H9 (cell line): Measurements from ENCODE around the gene CYTIP. TPM values are rescaled to one million over a fixed set of nuclear protein-coding genes. Genes with fewer than 3 reads are reported as not detected.

Experiments
- DNase-seq: peaks from one replicate; pipeline ENCODE4 v3.0.0-alpha.2; 2017
- H2AFZ ChIP-seq: one replicate; pipeline ENCODE4 v1.6.1; 2013; ENCODE audit warnings: mild to moderate bottlenecking, low read length, control low read depth, moderate library complexity
- H2AK5ac ChIP-seq: 2 replicates; pipeline ENCODE4 v1.6.1; 2013; ENCODE audit warnings: low read length, control low read depth, mixed read lengths; ENCODE audit not compliant: insufficient read length
- H2BK120ac ChIP-seq: one replicate; pipeline ENCODE4 v1.6.1; 2013; ENCODE audit warnings: low read depth, mild to moderate bottlenecking, low read length, control low read depth, inconsistent platforms; ENCODE audit not compliant: poor library complexity, severe bottlenecking
- H2BK12ac ChIP-seq: 2 replicates; pipeline ENCODE4 v1.6.1; 2013; ENCODE audit warnings: low read length, control low read depth, mixed read lengths, low read depth; ENCODE audit not compliant: insufficient read length
- H2BK15ac ChIP-seq: 2 replicates; pipeline ENCODE4 v1.6.1; 2013; ENCODE audit warnings: low read depth, low read length, control low read depth
- H2BK20ac ChIP-seq: one replicate; pipeline ENCODE4 v1.6.1; 2013; ENCODE audit warnings: low read depth, mild to moderate bottlenecking, low read length, control low read depth, inconsistent platforms; ENCODE audit not compliant: poor library complexity, severe bottlenecking
- H2BK5ac ChIP-seq: 2 replicates; pipeline ENCODE4 v1.6.1; 2013; ENCODE audit warnings: low read length, control low read depth, mixed read lengths; ENCODE audit not compliant: insufficient read length
- H3K14ac ChIP-seq: 2 replicates; pipeline ENCODE4 v1.6.1; 2013; ENCODE audit warnings: low read length, control low read depth; ENCODE audit not compliant: insufficient read depth
- H3K18ac ChIP-seq: 2 replicates; pipeline ENCODE4 v1.6.1; 2013; ENCODE audit warnings: low read depth, mild to moderate bottlenecking, mixed read lengths, low read length, control low read depth; ENCODE audit not compliant: insufficient read length
- H3K23ac ChIP-seq: 2 replicates; pipeline ENCODE4 v1.6.1; 2013; ENCODE audit warnings: low read length, control low read depth, mixed read lengths, low read depth; ENCODE audit not compliant: insufficient read length
- H3K23me2 ChIP-seq: 2 replicates; pipeline ENCODE4 v1.6.1; 2013; ENCODE audit warnings: low read depth, mild to moderate bottlenecking, mixed read lengths, low read length, control low read depth; ENCODE audit not compliant: insufficient read length, poor library complexity, severe bottlenecking
- H3K27ac ChIP-seq: 2 replicates; pipeline ENCODE4 v1.5.1; 2013; ENCODE audit warnings: low read length, control low read depth, mixed read lengths, low read depth; ENCODE audit not compliant: insufficient read length
- H3K27me3 ChIP-seq: 2 replicates; pipeline ENCODE4 v1.6.1; 2013; ENCODE audit warnings: low read length, control low read depth, inconsistent platforms; ENCODE audit not compliant: insufficient read depth
- H3K4ac ChIP-seq: 2 replicates; pipeline ENCODE4 v1.6.1; 2013; ENCODE audit warnings: low read depth, mild to moderate bottlenecking, control low read depth, inconsistent platforms, low read length, moderate library complexity
- H3K4me1 ChIP-seq: 2 replicates; pipeline ENCODE4 v1.6.1; 2013; ENCODE audit warnings: low read length, control low read depth, inconsistent platforms; ENCODE audit not compliant: insufficient read depth
- H3K4me2 ChIP-seq: 2 replicates; pipeline ENCODE4 v1.6.1; 2013; ENCODE audit warnings: low read length, control low read depth, mixed read lengths; ENCODE audit not compliant: insufficient read length, insufficient read depth
- H3K56ac ChIP-seq: 2 replicates; pipeline ENCODE4 v1.6.1; 2013; ENCODE audit warnings: low read depth, mild to moderate bottlenecking, mixed read lengths, low read length, control low read depth; ENCODE audit not compliant: insufficient read length
- H3K79me1 ChIP-seq: 2 replicates; pipeline ENCODE4 v1.6.1; 2013; ENCODE audit warnings: low read depth, mild to moderate bottlenecking, moderate library complexity, low read length, control low read depth, inconsistent platforms; ENCODE audit not compliant: insufficient read depth, poor library complexity, severe bottlenecking
- H3K79me2 ChIP-seq: 2 replicates; pipeline ENCODE4 v1.6.1; 2013; ENCODE audit warnings: low read length, control low read depth, inconsistent platforms; ENCODE audit not compliant: insufficient read depth
- H3K9ac ChIP-seq: 2 replicates; pipeline ENCODE4 v1.6.1; 2013; ENCODE audit warnings: low read length, control low read depth, mixed read lengths; ENCODE audit not compliant: insufficient read length; ENCODE audit errors: extremely low read depth
- H3K9me3 ChIP-seq: one replicate; pipeline ENCODE4 v1.6.1; 2013; ENCODE audit warnings: low read depth, low read length, inconsistent platforms; ENCODE audit not compliant: control insufficient read depth
- H3T11ph ChIP-seq: one replicate; pipeline ENCODE4 v1.6.1; 2013; ENCODE audit warnings: mild to moderate bottlenecking, low read length, control low read depth, inconsistent platforms
- H4K20me1 ChIP-seq: one replicate; pipeline ENCODE4 v1.6.1; 2013; ENCODE audit not compliant: control insufficient read depth, insufficient read length, insufficient read depth
- H4K5ac ChIP-seq: 2 replicates; pipeline ENCODE4 v1.6.1; 2013; ENCODE audit warnings: low read depth, mild to moderate bottlenecking, mixed read lengths, low read length, control low read depth; ENCODE audit not compliant: insufficient read length
- H4K8ac ChIP-seq: replicated peaks from 2 replicates; pipeline ENCODE4 v1.6.1; 2013; ENCODE audit warnings: low read length, control low read depth, mixed read lengths, low read depth; ENCODE audit not compliant: insufficient read length
- H4K91ac ChIP-seq: 2 replicates; pipeline ENCODE4 v1.6.1; 2013; ENCODE audit warnings: low read depth, mild to moderate bottlenecking, moderate library complexity, mixed read lengths, low read length, control low read depth; ENCODE audit not compliant: insufficient read length
- H3K27ac Mint-ChIP-seq, 3 experiments: 2 replicates in 2 of 3; 3 replicates in 1 of 3; pipeline ENCODE4 v1.8.0; 2020 to 2021; ENCODE audit warnings: mixed read lengths in 3 of 3, mild to moderate bottlenecking in 1 of 3, moderate library complexity in 1 of 3
- H3K27me3 Mint-ChIP-seq: 2 replicates; pipeline ENCODE4 v1.8.0; 2021; ENCODE audit warnings: low read depth, mild to moderate bottlenecking, moderate library complexity, mixed read lengths
- H3K36me3 Mint-ChIP-seq, 3 experiments: 2 replicates in 2 of 3; 3 replicates in 1 of 3; pipeline ENCODE4 v1.8.0; 2020 to 2021; ENCODE audit warnings: low read depth in 3 of 3, mixed read lengths in 3 of 3; ENCODE audit not compliant: insufficient read depth in 1 of 3
- H3K4me1 Mint-ChIP-seq, 2 experiments: 2 replicates each; pipeline ENCODE4 v1.8.0; 2020; ENCODE audit warnings: mixed read lengths in 2 of 2
- H3K4me3 Mint-ChIP-seq, 2 experiments: 2 replicates in 1 of 2; 3 replicates in 1 of 2; pipeline ENCODE4 v1.8.0; 2020 to 2021; ENCODE audit warnings: mild to moderate bottlenecking in 2 of 2, mixed read lengths in 2 of 2, moderate library complexity in 1 of 2
- H3K9me3 Mint-ChIP-seq, 2 experiments: 2 replicates in 1 of 2; 3 replicates in 1 of 2; pipeline ENCODE4 v1.8.0; 2020; ENCODE audit warnings: mild to moderate bottlenecking in 2 of 2, mixed read lengths in 2 of 2, moderate library complexity in 1 of 2
- WGBS: extraction: QIAGEN DNeasy Blood & Tissue Kit; methylation state at CpG from one replicate; pipeline ENCODE4 v1.1.7; 2013; ENCODE audit warnings: missing lambda C conversion rate, low lambda C conversion rate, mixed read lengths; ENCODE audit not compliant: insufficient read length; ENCODE audit errors: extremely low coverage; 5-methylcytosine and 5-hydroxymethylcytosine counted together
- total RNA-seq: library from RNA; stranded (reverse); gene quantifications from 2 replicates; pipeline ENCODE4 v1.2.1, GENCODE V29; 2021
- TF ChIP-seq, protein P1 (sequence below): fragments of 200-600 bp; sonication (generic); conservative IDR thresholded peaks from 3 replicates; pipeline ENCODE4 v1.8.0; 2021; ENCODE audit warnings: antibody characterized with exemption, mild to moderate bottlenecking

CYTIP gene
- total RNA-seq, 1 experiment from 2014 or later, result 0.28 TPM

DNA sequence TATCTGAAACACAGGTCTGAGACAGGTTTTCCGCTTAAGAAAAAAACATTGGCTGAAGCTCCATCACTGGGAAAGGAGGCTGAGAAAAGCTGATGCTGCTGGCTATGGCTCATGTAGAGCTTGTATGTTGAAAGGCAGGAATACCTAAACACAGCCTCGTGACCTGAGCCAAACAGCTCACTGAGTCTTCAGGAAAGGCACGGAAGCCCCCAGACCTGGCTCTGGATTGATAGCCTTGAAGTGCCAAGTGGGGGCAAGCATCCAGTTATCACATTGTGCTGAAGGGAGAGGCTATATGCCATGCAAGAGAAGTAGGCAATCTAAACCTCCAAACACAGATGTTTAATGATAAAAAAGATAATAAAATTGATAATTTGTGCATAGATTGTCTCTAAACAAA is 21.9 kb downstream of the CYTIP start:
- Histone ChIP-seq H3K18ac (no peak overlapping the region), H3K4ac (no peak overlapping the region), H3K4me2 (no peak overlapping the region), H4K20me1 (no peaks in the 10 kb centered on the region), H2BK5ac (no peak overlapping the region), H2AFZ (no peak overlapping the region), H2BK15ac (no peak overlapping the region), H3K56ac (no peak overlapping the region), H3K23me2 (no peaks in the 10 kb centered on the region), H4K91ac (no peak overlapping the region), H3T11ph (no peak overlapping the region), H4K8ac (no peak overlapping the region), H3K14ac (no peak overlapping the region), H2BK20ac (no peak overlapping the region), H2BK120ac (no peak overlapping the region), H3K9me3 (no peaks in the 10 kb centered on the region), H2AK5ac (no peak overlapping the region), H3K79me2 (no peaks in the 10 kb centered on the region), H3K27ac (no peak overlapping the region), H4K5ac (no peak overlapping the region), H3K27me3 (no peaks in the 10 kb centered on the region), H3K9ac (no peak overlapping the region), H2BK12ac (no peak overlapping the region), H3K4me1 (no peaks in the 10 kb centered on the region), H3K79me1 (no peaks in the 10 kb centered on the region), H3K23ac (no peak overlapping the region)
- no peaks in the 10 kb centered on the region for H3K4me1 Mint-ChIP-seq
- H3K4me3 Mint-ChIP-seq, result no peak overlapping the region
- H3K27ac Mint-ChIP-seq, result no peak overlapping the region
- H3K9me3 Mint-ChIP-seq, result peaks cover 12 to 13% of the 10 kb centered on the region in 2 experiments
- TF ChIP-seq, protein P1, sequence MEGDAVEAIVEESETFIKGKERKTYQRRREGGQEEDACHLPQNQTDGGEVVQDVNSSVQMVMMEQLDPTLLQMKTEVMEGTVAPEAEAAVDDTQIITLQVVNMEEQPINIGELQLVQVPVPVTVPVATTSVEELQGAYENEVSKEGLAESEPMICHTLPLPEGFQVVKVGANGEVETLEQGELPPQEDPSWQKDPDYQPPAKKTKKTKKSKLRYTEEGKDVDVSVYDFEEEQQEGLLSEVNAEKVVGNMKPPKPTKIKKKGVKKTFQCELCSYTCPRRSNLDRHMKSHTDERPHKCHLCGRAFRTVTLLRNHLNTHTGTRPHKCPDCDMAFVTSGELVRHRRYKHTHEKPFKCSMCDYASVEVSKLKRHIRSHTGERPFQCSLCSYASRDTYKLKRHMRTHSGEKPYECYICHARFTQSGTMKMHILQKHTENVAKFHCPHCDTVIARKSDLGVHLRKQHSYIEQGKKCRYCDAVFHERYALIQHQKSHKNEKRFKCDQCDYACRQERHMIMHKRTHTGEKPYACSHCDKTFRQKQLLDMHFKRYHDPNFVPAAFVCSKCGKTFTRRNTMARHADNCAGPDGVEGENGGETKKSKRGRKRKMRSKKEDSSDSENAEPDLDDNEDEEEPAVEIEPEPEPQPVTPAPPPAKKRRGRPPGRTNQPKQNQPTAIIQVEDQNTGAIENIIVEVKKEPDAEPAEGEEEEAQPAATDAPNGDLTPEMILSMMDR, result no peak
- no peaks in the 10 kb centered on the region for H3K27me3 Mint-ChIP-seq
- WGBS, result no CpG with 5 or more reads among the region's 3 CpGs
- H3K36me3 Mint-ChIP-seq, result peaks cover 0 to 10% (median 5%) of the 10 kb centered on the region in 3 experiments; a peak in 4 of 7 replicates
- no peak for DNase-seq
